Uterus (tissue), 4 donors: ENCODE results near the gene SH2B2. TPM values are rescaled to one million over a fixed set of nuclear protein-coding genes. Genes with fewer than 3 reads are reported as not detected.

Experiments used
- DNase-seq, 2 donors: peaks; one replicate each; pipeline ENCODE4 v3.0.0-alpha.2; 2019 to 2020
- H3K27ac ChIP-seq, 2 donors: fragments of 200-600 bp; sonication (generic); 1 replicate in 1 of 2; 2 replicates in 1 of 2; pipeline ENCODE4 v1.5.1; 2016 to 2018
- H3K27me3 ChIP-seq, 2 donors: fragments of 200-600 bp; sonication (generic); one replicate each; pipeline ENCODE4 v1.5.1; 2018 to 2019; ENCODE audit warnings: control low read depth in 1 of 2
- H3K36me3 ChIP-seq, 2 donors: fragments of 200-600 bp; sonication (generic); one replicate each; pipeline ENCODE4 v1.5.1; 2019; ENCODE audit warnings: control low read depth in 1 of 2
- H3K4me1 ChIP-seq, 2 donors: fragments of 200-600 bp; sonication (generic); one replicate each; pipeline ENCODE4 v1.5.1; 2018 to 2019; ENCODE audit warnings: control low read depth in 1 of 2
- H3K4me3 ChIP-seq, 2 donors: fragments of 200-600 bp; sonication (generic); 1 replicate in 1 of 2; 2 replicates in 1 of 2; pipeline ENCODE4 v1.5.1; 2018 to 2019; ENCODE audit warnings: mild to moderate bottlenecking in 1 of 2
- H3K9me3 ChIP-seq, 2 donors: fragments of 200-600 bp; sonication (generic); one replicate each; pipeline ENCODE4 v1.5.1; 2019; ENCODE audit warnings: control low read depth in 1 of 2
- CTCF ChIP-seq, 4 experiments: fragments of 200-600 bp in 2 of 4; fragments of 450-650 bp in 2 of 4; sonication (generic) in 2 of 4; IDR thresholded peaks; one replicate each; pipeline ENCODE4 v1.5.1; 2016 to 2019; ENCODE audit warnings: antibody characterized with exemption in 4 of 4, mild to moderate bottlenecking in 2 of 4, moderate library complexity in 1 of 4
- POLR2A ChIP-seq, 2 donors: fragments of 450-650 bp; IDR thresholded peaks; one replicate each; pipeline ENCODE4 v1.6.1; 2016; ENCODE audit warnings: antibody characterized with exemption in 2 of 2, mild to moderate bottlenecking in 1 of 2, moderate library complexity in 1 of 2
- intact Hi-C: fragments of 100-400 bp; cut with DNase I; formaldehyde crosslinking; loops from one replicate; pipeline ENCODE4 v1.15.1; 2023; ENCODE audit warnings: low total_unique reads
- total RNA-seq, 4 donors: library from RNA; depleted of rRNA in 3 of 4; stranded (reverse); fragments of >200 nt in 3 of 4; gene quantifications; one replicate each; pipeline versions ENCODE4 v1.1.0 to v1.2.4, GENCODE V29; 2014 to 2023
- donor health status: DM: yes; HTN: yes; CAD: no.

Gene SH2B2
- 10 to 100 TPM in 1 of 4 donors, 1 to 10 TPM in 1, under 1 TPM in 1, not detected in 1; 0.77 to 13.8 (median 9.4) TPM for total RNA-seq

- Histone ChIP-seq H3K36me3 (no peaks in the 10 kb centered on the region), H3K4me1 (peaks cover 0 to 7% of the 10 kb centered on the region in 2 donors), H3K27me3 (no peaks in the 10 kb centered on the region), H3K27ac (peak within 1 kb of the TSS; percentile 85 to 97), H3K4me3 (peak within 1 kb of the TSS; percentile 56 to 71), H3K9me3 (no peaks in the 10 kb centered on the region)
- intact Hi-C loops = no loop called here
- peak; percentile 81 to 86 for DNase-seq
- TF ChIP-seq POLR2A (IDR thresholded peaks at IDR 0.05) (peak; percentile 29 to 91), CTCF (IDR thresholded peaks at IDR 0.05) (peak in 1 of 4 experiments; percentile 22)
Measured at GRCh38 chr7:102286237-102287110, at the start of gene SH2B2. SH2B2 (plus strand) TSS chr7:102286868; CDS start chr7:102300551, 13,683 bp downstream.

- no peaks in the 10 kb centered on the region for H3K9me3 ChIP-seq
- H3K4me3 ChIP-seq = no peak overlapping the region
- intact Hi-C loops = no loop called here
- H3K36me3 ChIP-seq = no peaks in the 10 kb centered on the region
- H3K27ac ChIP-seq = no peak overlapping the region
- H3K4me1 ChIP-seq = no peaks in the 10 kb centered on the region
- no peak for TF ChIP-seq POLR2A (IDR thresholded peaks at IDR 0.05)
- no peak for TF ChIP-seq CTCF (IDR thresholded peaks at IDR 0.05)
- no peak for DNase-seq
- H3K27me3 ChIP-seq = no peaks in the 10 kb centered on the region
Measured at GRCh38 chr7:102239206-102239820, 47.4 kb upstream of the SH2B2 start.

- intact Hi-C loops = no loop called here
- Histone ChIP-seq H3K36me3 (no peaks in the 10 kb centered on the region), H3K4me1 (no peaks in the 10 kb centered on the region), H3K27ac (no peak overlapping the region), H3K27me3 (no peaks in the 10 kb centered on the region), H3K4me3 (no peak overlapping the region), H3K9me3 (no peaks in the 10 kb centered on the region)
- TF ChIP-seq CTCF (IDR thresholded peaks at IDR 0.05) = no peak
- TF ChIP-seq POLR2A (IDR thresholded peaks at IDR 0.05) = no peak
- no peak for DNase-seq
Measured at GRCh38 chr7:102241431-102241830, 45.2 kb upstream of the SH2B2 start.

GRCh38 chr7:102244601-102245000, 42.1 kb upstream of the SH2B2 start:
- no peak overlapping the region for H3K27ac ChIP-seq
- no peaks in the 10 kb centered on the region for H3K36me3 ChIP-seq
- no peak overlapping the region for H3K4me3 ChIP-seq
- TF ChIP-seq CTCF (IDR thresholded peaks at IDR 0.05) (no peak), POLR2A (IDR thresholded peaks at IDR 0.05) (no peak)
- DNase-seq = no peak
- H3K27me3 ChIP-seq = no peaks in the 10 kb centered on the region
- no peaks in the 10 kb centered on the region for H3K9me3 ChIP-seq
- intact Hi-C loops = no loop called here
- H3K4me1 ChIP-seq = no peaks in the 10 kb centered on the region

- Histone ChIP-seq H3K4me1 (no peaks in the 10 kb centered on the region), H3K27ac (no peak overlapping the region), H3K36me3 (no peaks in the 10 kb centered on the region), H3K9me3 (no peaks in the 10 kb centered on the region), H3K27me3 (no peaks in the 10 kb centered on the region), H3K4me3 (no peak overlapping the region)
- TF ChIP-seq POLR2A (IDR thresholded peaks at IDR 0.05) (no peak), CTCF (IDR thresholded peaks at IDR 0.05) (no peak)
- DNase-seq = no peak
- intact Hi-C loops = no loop called here
Measured at GRCh38 chr7:102248081-102248455, 38.6 kb upstream of the SH2B2 start.
